ENCODE measurements around the gene ALDH1A2. TPM values are rescaled to one million over a fixed set of nuclear protein-coding genes. Genes with fewer than 3 reads are reported as not detected.
A peak's percentile ranks its signal among the peaks of the same experiment; 100 is the strongest.

Gene ALDH1A2
- total RNA-seq, 1 donor from 2014 or later = 18.7 TPM

GRCh38 chr15:58062983-58063382 lies 2.5 kb downstream of the ALDH1A2 start:
- H3K4me3 ChIP-seq (ENCODE audit: low read depth, low read length) = no peak overlapping the region
- no peak for DNase-seq (ENCODE audit: low read depth)
- TF ChIP-seq CTCF (conservative IDR thresholded peaks at IDR 0.05; ENCODE audit: low read depth, low read length) = no peak

DNA sequence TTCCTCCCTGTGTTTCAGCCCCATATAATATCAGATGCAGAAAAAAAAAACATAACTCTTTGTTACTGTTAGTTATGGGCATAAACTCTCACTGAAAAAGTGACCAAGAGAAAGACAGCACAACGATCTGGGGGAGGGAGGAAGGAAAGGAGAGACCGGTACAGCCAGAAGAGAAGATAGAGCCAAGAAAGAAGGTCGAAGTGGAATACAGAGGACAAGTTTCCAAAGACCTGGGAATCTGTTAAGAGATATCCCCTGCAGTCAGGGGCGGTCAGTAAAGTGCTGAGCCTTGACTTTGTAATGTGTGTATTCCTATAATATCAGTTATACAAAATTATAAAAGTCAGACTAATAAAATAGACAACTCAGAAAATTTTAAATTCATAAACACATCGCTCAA lies 3.3 kb downstream of the ALDH1A2 start:
- DNase-seq (ENCODE audit: low read depth) = no peak
- H3K4me3 ChIP-seq (ENCODE audit: low read depth, low read length) = peak overlapping the region; percentile 18

DNA sequence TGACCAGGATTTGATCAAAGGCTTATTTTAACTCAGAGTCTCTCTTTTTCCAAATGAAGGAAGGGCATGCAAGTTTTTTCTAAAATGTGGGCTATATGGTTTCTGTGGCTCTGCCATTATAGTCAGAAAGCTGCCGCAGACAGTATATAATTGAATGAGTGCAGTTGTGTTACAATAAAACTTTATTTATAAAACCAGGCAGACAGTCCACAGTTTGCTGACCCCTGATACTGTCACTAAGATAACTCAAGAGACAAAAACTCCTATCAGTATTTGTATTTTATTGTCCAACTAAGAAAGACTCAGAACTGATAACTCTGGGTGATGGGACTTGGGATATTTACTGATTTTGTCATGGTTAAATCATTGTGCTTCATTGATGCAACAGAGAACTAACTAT lies 4.9 kb downstream of the ALDH1A2 start:
- no peak for DNase-seq (ENCODE audit: low read depth)
- no peak for TF ChIP-seq CTCF (conservative IDR thresholded peaks at IDR 0.05; ENCODE audit: low read depth, low read length)
- no peak overlapping the region for H3K4me3 ChIP-seq (ENCODE audit: low read depth, low read length)

More for the DNA sequence above, 3.3 kb downstream of the ALDH1A2 start:
- TF ChIP-seq CTCF (conservative IDR thresholded peaks at IDR 0.05; ENCODE audit: low read depth, low read length) = no peak

DNA sequence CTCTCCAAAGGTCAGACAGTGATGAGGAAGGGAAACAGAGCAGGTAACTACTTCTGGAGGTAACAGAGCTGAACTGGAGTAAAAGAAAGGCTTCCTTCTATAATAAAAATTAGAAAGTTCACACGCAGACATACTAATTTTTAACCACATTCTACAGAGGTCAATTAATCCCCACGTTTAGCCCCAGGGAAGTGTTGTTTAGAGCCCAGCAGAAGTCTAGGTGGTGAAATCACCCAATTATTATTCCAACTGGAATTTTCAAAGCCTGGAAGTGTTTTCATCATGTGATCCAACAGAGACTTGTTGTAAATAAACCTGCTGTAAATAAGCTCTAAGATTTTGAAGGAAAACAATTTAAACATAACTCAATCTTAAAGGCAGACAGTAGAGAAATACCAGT lies 6.8 kb downstream of the ALDH1A2 start:
- TF ChIP-seq CTCF (conservative IDR thresholded peaks at IDR 0.05; ENCODE audit: low read depth, low read length) = no peak
- DNase-seq (ENCODE audit: low read depth) = peak; percentile 61
- H3K4me3 ChIP-seq (ENCODE audit: low read depth, low read length) = no peak overlapping the region

DNA sequence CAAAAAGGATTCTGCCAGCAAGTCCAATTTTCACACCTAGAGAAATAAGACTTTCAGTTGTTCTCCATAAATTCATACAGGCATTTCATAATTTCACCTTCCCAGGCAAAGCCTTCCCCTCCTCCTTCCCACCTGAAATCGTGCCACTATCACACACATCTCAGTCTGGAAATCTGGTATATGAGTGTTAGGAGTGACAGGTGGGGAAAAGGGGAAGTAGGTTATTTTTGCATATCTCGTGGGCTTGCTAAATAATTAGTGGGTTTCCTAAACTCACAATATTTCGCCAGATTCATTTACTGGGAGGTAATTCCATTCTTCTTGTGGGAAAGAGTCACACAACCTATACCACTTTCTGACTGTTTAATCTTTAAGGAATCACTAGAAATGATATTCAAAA lies 7.4 kb downstream of the ALDH1A2 start:
- H3K4me3 ChIP-seq (ENCODE audit: low read depth, low read length) = no peak overlapping the region
- no peak for TF ChIP-seq CTCF (conservative IDR thresholded peaks at IDR 0.05; ENCODE audit: low read depth, low read length)
- DNase-seq (ENCODE audit: low read depth) = no peak

DNA sequence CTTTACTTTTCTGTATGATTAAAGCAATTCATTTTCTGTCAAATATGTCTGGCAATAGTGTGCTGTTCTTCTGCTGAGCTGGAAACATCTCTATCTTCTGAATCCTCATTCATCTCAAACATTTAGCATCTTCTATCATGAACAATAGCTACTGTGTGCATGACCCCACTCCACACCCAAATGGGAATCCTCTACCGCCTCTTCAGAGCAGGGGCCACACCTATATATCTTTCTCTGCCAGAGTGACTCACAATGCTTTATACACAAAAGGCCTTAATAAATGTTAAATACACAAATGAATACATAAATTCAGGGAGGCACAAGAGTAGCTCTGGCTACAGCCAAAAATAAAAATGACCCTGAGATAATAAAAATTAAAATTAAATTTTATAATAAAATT lies 8.0 kb downstream of the ALDH1A2 start:
- no peak for DNase-seq (ENCODE audit: low read depth)
- no peak for TF ChIP-seq CTCF (conservative IDR thresholded peaks at IDR 0.05; ENCODE audit: low read depth, low read length)
- H3K4me3 ChIP-seq (ENCODE audit: low read depth, low read length) = no peak overlapping the region

- TF ChIP-seq CTCF (conservative IDR thresholded peaks at IDR 0.05; ENCODE audit: low read depth, low read length) = peak; percentile 26
- no peak overlapping the region for H3K4me3 ChIP-seq (ENCODE audit: low read depth, low read length)
- DNase-seq (ENCODE audit: low read depth) = no peak
Observed at GRCh38 chr15:58056015-58056414, 9.5 kb downstream of the ALDH1A2 start.
